Caco-2 (cell line): ENCODE measurements around the gene MTRR. TPM values are rescaled to one million over a fixed set of nuclear protein-coding genes. Genes with fewer than 3 reads are reported as not detected.
A peak's percentile ranks its signal among the peaks of the same experiment; 100 is the strongest.

Experiments
- BruUV-seq: library from RNA; stranded (reverse); fragments of 400-500 nt; replicated peaks from 2 replicates; lab custom pipeline; 2021; lab: Mats Ljungman, UMichigan
- CTCF ChIA-PET: fragments of 300-600 bp; sonication (Branson Sonifier 250); formaldehyde crosslinking; loops from one replicate; lab custom pipeline; 2022; ENCODE audit warnings: antibody characterized with exemption; lab: Charles Lee
- POLR2A ChIA-PET: fragments of 300-600 bp; sonication (Branson Sonifier 250); formaldehyde crosslinking; loops from one replicate; lab custom pipeline; 2022; ENCODE audit warnings: antibody characterized with exemption; lab: Charles Lee
- DNase-seq, 2 experiments: peaks; one replicate each; pipeline versions ENCODE4 v3.0.0 to v3.0.0-alpha.2; 2020 to 2022
- H3K27me3 ChIP-seq: replicated peaks from 2 replicates; pipeline ENCODE4 v1.6.0; 2011; ENCODE audit warnings: low read length; ENCODE audit not compliant: control insufficient read depth, insufficient read depth
- H3K36me3 ChIP-seq: 2 replicates; pipeline ENCODE4 v1.5.1; 2011; ENCODE audit warnings: low read length; ENCODE audit not compliant: control insufficient read depth, insufficient read depth
- H3K4me1 ChIP-seq: fragments of 250-450 bp; sonication (Bioruptor Pico); 2 replicates; pipeline ENCODE4 v1.5.1; 2020; ENCODE audit warnings: mild to moderate bottlenecking
- H3K4me3 ChIP-seq: 2 replicates; pipeline ENCODE4 v1.5.1; 2011; ENCODE audit warnings: low read depth, mild to moderate bottlenecking, control low read depth, low read length
- H3K9me3 ChIP-seq: fragments of 250-450 bp; sonication (Bioruptor Pico); 2 replicates; pipeline ENCODE4 v1.5.1; 2020; ENCODE audit warnings: mild to moderate bottlenecking, moderate library complexity
- H3K27ac Mint-ChIP-seq: one replicate; pipeline ENCODE4 v1.8.0; 2022; ENCODE audit warnings: mixed read lengths; ENCODE audit not compliant: unreplicated experiment
- H3K27me3 Mint-ChIP-seq: one replicate; pipeline ENCODE4 v1.8.0; 2022; ENCODE audit warnings: mixed read lengths; ENCODE audit not compliant: insufficient read depth, unreplicated experiment
- H3K36me3 Mint-ChIP-seq: one replicate; pipeline ENCODE4 v1.8.0; 2022; ENCODE audit warnings: mild to moderate bottlenecking, mixed read lengths; ENCODE audit not compliant: insufficient read depth, unreplicated experiment
- H3K4me1 Mint-ChIP-seq: one replicate; pipeline ENCODE4 v1.8.0; 2022; ENCODE audit warnings: low read depth, mixed read lengths; ENCODE audit not compliant: unreplicated experiment
- H3K4me3 Mint-ChIP-seq: one replicate; pipeline ENCODE4 v1.8.0; 2022; ENCODE audit warnings: mild to moderate bottlenecking, moderate library complexity, mixed read lengths; ENCODE audit not compliant: unreplicated experiment
- H3K9me3 Mint-ChIP-seq: one replicate; pipeline ENCODE4 v1.8.0; 2022; ENCODE audit warnings: mixed read lengths; ENCODE audit not compliant: unreplicated experiment
- intact Hi-C: fragments of 100-400 bp; cut with micrococcal nuclease; formaldehyde crosslinking; loops from one replicate; pipeline ENCODE4 v1.10.0; 2022; ENCODE audit not compliant: unreplicated experiment
- total RNA-seq: library from RNA; stranded (reverse); gene quantifications from 2 replicates; pipeline ENCODE4 v1.2.3, GENCODE V29; 2022
- TF ChIP-seq, protein P1 (sequence below), 2 experiments: fragments of 200-600 bp in 1 of 2; IDR thresholded peaks; 1 replicate in 1 of 2; 2 replicates in 1 of 2; pipeline versions ENCODE4 v1.5.1 to v1.8.0; 2011 to 2022; ENCODE audit warnings: antibody characterized with exemption in 1 of 2, control low read depth in 1 of 2, inconsistent platforms in 1 of 2, low read depth in 1 of 2, low read length in 1 of 2, mild to moderate bottlenecking in 1 of 2, moderate library complexity in 1 of 2; ENCODE audit not compliant: insufficient read depth in 1 of 2, severe bottlenecking in 1 of 2, unreplicated experiment in 1 of 2

The MTRR gene
- total RNA-seq, 1 experiment from 2014 or later: 57.6 TPM

DNA sequence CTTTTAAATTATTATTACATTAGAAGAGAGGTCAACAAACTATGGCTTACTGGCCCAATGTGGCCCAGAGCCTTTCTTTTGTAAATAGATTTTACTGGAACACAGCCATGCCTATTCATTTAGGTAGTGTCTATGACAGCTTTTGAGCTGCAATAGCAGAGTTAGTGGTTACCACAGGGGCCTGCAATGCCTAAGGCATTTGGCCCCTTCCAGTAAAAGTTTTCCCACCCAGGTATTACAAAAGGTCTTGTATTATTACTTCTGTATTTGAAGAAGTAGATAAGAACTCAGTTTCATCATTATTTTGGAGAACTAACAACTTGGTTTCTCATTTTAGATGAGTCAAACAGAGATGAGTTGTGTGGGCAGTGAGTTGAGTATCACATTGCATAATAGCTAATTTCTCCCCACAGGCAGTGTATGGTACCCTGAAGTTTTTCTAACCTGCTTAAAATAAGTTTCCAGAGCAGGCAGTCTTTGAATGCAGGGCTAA is 9.5 kb downstream of the MTRR start:
- Mint-ChIP-seq H3K27ac (no peak overlapping the region), H3K4me1 (peaks cover 6% of the 10 kb centered on the region), H3K4me3 (no peak overlapping the region), H3K9me3 (no peaks in the 10 kb centered on the region), H3K36me3 (peaks cover 70% of the 10 kb centered on the region), H3K27me3 (no peaks in the 10 kb centered on the region)
- intact Hi-C loops: no loop called here
- ChIA-PET CTCF (no interaction called here), POLR2A (no interaction called here)
- H3K9me3 ChIP-seq: no peaks in the 10 kb centered on the region
- peaks cover 16% of the 10 kb centered on the region for H3K4me1 ChIP-seq
- no peak for DNase-seq
- no peak overlapping the region for H3K4me3 ChIP-seq
- H3K27me3 ChIP-seq: no peaks in the 10 kb centered on the region
- peaks cover 8% of the 10 kb centered on the region for H3K36me3 ChIP-seq
- TF ChIP-seq, protein P1, sequence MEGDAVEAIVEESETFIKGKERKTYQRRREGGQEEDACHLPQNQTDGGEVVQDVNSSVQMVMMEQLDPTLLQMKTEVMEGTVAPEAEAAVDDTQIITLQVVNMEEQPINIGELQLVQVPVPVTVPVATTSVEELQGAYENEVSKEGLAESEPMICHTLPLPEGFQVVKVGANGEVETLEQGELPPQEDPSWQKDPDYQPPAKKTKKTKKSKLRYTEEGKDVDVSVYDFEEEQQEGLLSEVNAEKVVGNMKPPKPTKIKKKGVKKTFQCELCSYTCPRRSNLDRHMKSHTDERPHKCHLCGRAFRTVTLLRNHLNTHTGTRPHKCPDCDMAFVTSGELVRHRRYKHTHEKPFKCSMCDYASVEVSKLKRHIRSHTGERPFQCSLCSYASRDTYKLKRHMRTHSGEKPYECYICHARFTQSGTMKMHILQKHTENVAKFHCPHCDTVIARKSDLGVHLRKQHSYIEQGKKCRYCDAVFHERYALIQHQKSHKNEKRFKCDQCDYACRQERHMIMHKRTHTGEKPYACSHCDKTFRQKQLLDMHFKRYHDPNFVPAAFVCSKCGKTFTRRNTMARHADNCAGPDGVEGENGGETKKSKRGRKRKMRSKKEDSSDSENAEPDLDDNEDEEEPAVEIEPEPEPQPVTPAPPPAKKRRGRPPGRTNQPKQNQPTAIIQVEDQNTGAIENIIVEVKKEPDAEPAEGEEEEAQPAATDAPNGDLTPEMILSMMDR (IDR thresholded peaks at IDR 0.05; ENCODE audit: insufficient read depth in 1 of 2, low read depth in 1 of 2, low read length in 1 of 2, severe bottlenecking in 1 of 2, unreplicated experiment in 1 of 2): no peak
- BruUV-seq: no TSS peak

DNA sequence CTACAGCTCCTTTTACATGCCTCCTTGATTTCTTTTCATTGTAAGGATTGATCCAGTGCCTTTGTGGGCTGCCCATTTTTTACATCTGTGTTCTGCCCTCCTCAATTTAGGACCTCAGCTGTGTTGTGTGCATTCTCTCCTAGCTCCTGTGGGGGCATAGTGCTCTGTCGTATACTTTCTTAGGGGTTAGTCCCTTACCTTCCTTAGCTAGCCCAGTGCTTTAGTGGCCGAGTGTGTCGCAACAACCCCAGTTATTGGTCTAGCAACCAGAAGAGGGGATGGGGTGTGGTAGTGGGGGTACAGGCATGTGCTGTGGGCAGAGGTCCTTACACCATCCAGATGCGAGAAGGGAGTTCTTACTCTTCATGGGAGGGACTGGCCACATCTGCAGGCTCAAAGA is 12.1 kb downstream of the MTRR start:
- no peak overlapping the region for H3K4me3 ChIP-seq
- BruUV-seq: no TSS peak
- TF ChIP-seq, protein P1 (IDR thresholded peaks at IDR 0.05; ENCODE audit: insufficient read depth in 1 of 2, low read depth in 1 of 2, low read length in 1 of 2, severe bottlenecking in 1 of 2, unreplicated experiment in 1 of 2): no peak
- DNase-seq: no peak
- intact Hi-C loops: no loop called here
- no peaks in the 10 kb centered on the region for H3K27me3 Mint-ChIP-seq
- peaks cover 6% of the 10 kb centered on the region for H3K36me3 ChIP-seq
- H3K4me1 ChIP-seq: peaks cover 16% of the 10 kb centered on the region
- no peaks in the 10 kb centered on the region for H3K9me3 Mint-ChIP-seq
- no peaks in the 10 kb centered on the region for H3K27me3 ChIP-seq
- CTCF ChIA-PET: no interaction called here
- peaks cover 84% of the 10 kb centered on the region for H3K36me3 Mint-ChIP-seq
- H3K4me3 Mint-ChIP-seq: no peak overlapping the region
- H3K4me1 Mint-ChIP-seq: peaks cover 6% of the 10 kb centered on the region
- H3K27ac Mint-ChIP-seq: peak overlapping the region; percentile 27
- no peaks in the 10 kb centered on the region for H3K9me3 ChIP-seq
- POLR2A ChIA-PET: interaction anchor here (0.9 kb wide), 1 partner anchor 12 kb away, joined by 3 read pairs; the partner anchor contains the start of genes FASTKD3 and MTRR

DNA sequence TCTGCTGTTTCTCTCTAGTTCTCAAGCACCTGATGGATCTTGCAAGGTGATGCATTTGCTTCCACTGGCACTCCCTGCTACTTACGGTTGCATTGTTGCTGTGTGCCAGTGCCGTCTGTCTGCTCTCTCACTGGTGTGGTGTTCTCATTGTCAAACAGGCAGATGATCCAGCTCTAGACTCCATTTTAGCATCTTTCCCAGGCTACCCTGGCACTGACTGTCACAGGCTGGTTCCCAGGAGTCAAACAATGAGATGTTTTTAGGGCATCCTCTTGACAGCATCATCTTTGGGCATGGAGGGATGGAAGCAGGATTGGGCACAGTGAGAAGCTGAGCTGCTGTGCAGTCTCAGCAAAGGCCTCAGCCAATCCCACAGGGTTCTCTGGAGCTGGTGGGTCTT is 12.9 kb downstream of the MTRR start:
- peaks cover 79% of the 10 kb centered on the region for H3K36me3 Mint-ChIP-seq
- CTCF ChIA-PET: no interaction called here
- H3K36me3 ChIP-seq: peaks cover 6% of the 10 kb centered on the region

More for the DNA sequence above, 12.9 kb downstream of the MTRR start:
- intact Hi-C loops: no loop called here
- Histone ChIP-seq H3K4me1 (peaks cover 16% of the 10 kb centered on the region), H3K4me3 (no peak overlapping the region), H3K9me3 (no peaks in the 10 kb centered on the region), H3K27me3 (no peaks in the 10 kb centered on the region)
- POLR2A ChIA-PET: no interaction called here
- Mint-ChIP-seq H3K27ac (no peak overlapping the region), H3K4me3 (no peak overlapping the region), H3K9me3 (no peaks in the 10 kb centered on the region), H3K27me3 (no peaks in the 10 kb centered on the region), H3K4me1 (peaks cover 6% of the 10 kb centered on the region)
- no peak for DNase-seq
- TF ChIP-seq, protein P1 (IDR thresholded peaks at IDR 0.05; ENCODE audit: insufficient read depth in 1 of 2, low read depth in 1 of 2, low read length in 1 of 2, severe bottlenecking in 1 of 2, unreplicated experiment in 1 of 2): no peak
- BruUV-seq: no TSS peak
